PC-3 (cell line): ENCODE results near the gene YPEL2.

Source experiments
- EZH2 ChIP-seq: fragments of 300-600 bp; sonication (generic); IDR thresholded peaks from one replicate; pipeline ENCODE4 v1.6.1; 2017; ENCODE audit warnings: antibody characterized with exemption, mild to moderate bottlenecking, low read length; ENCODE audit not compliant: unreplicated experiment
- EZH2phosphoT487 ChIP-seq: fragments of 300-600 bp; sonication (generic); IDR thresholded peaks from 2 replicates; pipeline ENCODE4 v1.6.1; 2018; ENCODE audit warnings: mild to moderate bottlenecking, antibody characterized with exemption, low read length, borderline replicate concordance
- TF ChIP-seq, protein P1 (sequence below): fragments of 300-600 bp; sonication (generic); conservative IDR thresholded peaks from 2 replicates; pipeline ENCODE4 v1.5.1; 2017; ENCODE audit warnings: antibody characterized with exemption, low read depth, mild to moderate bottlenecking, low read length

DNA sequence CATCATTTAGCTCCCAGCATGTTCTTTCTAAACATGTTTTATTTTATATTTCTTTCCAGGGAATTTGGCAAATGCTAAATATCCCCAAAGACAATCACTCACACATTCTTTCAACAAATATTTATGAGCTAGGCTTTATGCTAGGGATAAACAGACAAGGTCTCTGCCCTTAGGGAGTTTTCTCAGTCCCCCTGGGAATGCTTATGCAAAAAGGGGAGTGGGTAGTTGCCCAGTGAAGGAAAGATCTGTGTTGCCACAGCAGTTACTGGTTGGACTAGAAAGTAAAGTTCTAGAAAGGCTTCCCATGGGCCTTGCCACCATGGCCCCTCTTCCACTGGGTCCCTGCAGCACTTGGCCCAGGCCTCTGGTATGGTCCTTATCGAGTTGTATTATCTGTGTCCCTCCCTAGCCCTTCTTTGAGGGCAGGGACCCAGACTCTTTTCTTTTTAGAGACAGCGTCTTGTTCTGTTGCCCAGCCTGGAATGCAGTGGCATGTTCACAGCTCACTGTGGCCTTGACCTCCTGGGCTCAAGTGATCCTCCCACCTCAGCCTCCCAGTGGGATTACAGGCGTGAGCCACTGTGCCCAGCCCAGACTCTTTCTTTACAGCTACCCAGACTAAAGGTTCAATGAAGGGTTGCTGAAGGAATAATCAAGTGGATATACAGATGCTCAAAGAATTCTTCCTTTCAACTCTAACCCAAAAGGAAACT, 78.0 kb downstream of the YPEL2 start:
- TF ChIP-seq, protein P1, sequence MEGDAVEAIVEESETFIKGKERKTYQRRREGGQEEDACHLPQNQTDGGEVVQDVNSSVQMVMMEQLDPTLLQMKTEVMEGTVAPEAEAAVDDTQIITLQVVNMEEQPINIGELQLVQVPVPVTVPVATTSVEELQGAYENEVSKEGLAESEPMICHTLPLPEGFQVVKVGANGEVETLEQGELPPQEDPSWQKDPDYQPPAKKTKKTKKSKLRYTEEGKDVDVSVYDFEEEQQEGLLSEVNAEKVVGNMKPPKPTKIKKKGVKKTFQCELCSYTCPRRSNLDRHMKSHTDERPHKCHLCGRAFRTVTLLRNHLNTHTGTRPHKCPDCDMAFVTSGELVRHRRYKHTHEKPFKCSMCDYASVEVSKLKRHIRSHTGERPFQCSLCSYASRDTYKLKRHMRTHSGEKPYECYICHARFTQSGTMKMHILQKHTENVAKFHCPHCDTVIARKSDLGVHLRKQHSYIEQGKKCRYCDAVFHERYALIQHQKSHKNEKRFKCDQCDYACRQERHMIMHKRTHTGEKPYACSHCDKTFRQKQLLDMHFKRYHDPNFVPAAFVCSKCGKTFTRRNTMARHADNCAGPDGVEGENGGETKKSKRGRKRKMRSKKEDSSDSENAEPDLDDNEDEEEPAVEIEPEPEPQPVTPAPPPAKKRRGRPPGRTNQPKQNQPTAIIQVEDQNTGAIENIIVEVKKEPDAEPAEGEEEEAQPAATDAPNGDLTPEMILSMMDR, result no peak
- TF ChIP-seq EZH2, result no peak
- TF ChIP-seq EZH2phosphoT487, result no peak
